Measurements from ENCODE around the gene ZNF23.

DNA sequence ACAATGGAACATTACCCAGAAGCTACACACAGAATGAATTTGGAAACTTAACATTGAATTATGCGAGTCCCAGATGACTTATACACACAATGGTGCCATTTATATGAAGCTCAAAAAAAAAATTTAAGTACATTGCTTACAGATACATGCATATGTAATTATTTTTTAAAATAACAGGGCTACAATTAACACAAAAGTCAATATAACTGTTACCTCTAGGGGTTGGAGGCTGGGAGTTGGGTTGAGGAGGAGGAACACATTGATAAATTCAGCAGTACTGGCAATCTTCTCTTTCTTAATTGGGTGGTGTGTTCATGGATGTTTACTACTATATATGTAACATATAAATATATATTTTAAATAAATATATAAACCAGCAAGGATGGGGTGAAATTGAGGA lies 1.1 kb downstream of the ZNF23 start:
- TF ChIP-seq, protein P1, sequence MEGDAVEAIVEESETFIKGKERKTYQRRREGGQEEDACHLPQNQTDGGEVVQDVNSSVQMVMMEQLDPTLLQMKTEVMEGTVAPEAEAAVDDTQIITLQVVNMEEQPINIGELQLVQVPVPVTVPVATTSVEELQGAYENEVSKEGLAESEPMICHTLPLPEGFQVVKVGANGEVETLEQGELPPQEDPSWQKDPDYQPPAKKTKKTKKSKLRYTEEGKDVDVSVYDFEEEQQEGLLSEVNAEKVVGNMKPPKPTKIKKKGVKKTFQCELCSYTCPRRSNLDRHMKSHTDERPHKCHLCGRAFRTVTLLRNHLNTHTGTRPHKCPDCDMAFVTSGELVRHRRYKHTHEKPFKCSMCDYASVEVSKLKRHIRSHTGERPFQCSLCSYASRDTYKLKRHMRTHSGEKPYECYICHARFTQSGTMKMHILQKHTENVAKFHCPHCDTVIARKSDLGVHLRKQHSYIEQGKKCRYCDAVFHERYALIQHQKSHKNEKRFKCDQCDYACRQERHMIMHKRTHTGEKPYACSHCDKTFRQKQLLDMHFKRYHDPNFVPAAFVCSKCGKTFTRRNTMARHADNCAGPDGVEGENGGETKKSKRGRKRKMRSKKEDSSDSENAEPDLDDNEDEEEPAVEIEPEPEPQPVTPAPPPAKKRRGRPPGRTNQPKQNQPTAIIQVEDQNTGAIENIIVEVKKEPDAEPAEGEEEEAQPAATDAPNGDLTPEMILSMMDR (IDR thresholded peaks at IDR 0.05), result no peak
- TF ChIP-seq POLR2A (IDR thresholded peaks at IDR 0.05), result no peak

All from body of pancreas (tissue), 4 donors.